Stimulated activated CD8-positive, alpha-beta memory T cell treated with anti-CD3 and anti-CD28 coated beads, Interleukin-15, amount 100 ng/mL, for 4 hours (primary cell): ENCODE measurements around the gene TRIM66.

Experiments used
- DNase-seq, 2 donors: peaks; one replicate each; pipeline ENCODE4 v3.0.0-alpha.2; 2020; ENCODE audit warnings: low read depth in 2 of 2

The TRIM66 gene

GRCh38 chr11:8658321-8659057 lies 24.0 kb downstream of the TRIM66 start:
- DNase-seq = no peak

DNA sequence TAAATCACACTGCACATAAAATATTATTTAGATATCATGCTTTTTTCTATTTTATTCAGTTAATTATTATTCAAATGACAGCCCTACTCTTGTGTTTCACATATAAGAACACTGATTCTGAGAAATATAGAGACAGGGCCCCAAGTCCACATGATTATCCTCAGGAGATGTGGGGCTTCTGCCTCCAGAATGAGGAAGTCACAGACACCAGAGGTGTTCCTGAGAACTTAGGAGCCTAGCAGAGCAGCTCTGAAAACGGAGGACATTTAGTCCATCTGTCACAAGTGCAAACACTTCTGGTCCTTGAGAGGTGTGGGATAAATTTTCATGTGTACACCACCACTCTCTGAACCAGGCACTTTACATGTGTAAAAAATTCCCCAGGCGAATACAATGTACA lies 26.2 kb downstream of the TRIM66 start:
- DNase-seq = no peak

GRCh38 chr11:8654503-8654902 lies 28.0 kb downstream of the TRIM66 start:
- no peak for DNase-seq

DNA sequence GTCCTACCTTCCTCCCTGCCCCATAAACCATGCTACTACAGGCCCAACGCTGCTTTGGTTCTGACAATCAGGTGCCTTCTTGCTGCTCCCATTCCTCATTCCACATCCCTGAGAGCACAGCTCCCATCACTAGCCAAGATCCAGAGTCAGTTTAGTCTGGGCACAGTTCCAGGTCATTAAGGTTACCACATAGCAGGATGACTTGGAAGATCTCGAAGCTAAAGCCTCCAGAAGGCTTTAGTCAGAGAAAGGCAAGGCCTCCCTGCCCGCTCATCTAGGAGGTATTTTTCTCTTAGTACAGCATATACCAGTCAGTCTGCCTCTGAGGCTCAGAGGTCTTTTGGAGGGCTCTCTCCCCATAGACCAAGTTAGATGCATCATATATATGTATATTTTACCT lies 30.3 kb downstream of the TRIM66 start:
- no peak for DNase-seq

DNA sequence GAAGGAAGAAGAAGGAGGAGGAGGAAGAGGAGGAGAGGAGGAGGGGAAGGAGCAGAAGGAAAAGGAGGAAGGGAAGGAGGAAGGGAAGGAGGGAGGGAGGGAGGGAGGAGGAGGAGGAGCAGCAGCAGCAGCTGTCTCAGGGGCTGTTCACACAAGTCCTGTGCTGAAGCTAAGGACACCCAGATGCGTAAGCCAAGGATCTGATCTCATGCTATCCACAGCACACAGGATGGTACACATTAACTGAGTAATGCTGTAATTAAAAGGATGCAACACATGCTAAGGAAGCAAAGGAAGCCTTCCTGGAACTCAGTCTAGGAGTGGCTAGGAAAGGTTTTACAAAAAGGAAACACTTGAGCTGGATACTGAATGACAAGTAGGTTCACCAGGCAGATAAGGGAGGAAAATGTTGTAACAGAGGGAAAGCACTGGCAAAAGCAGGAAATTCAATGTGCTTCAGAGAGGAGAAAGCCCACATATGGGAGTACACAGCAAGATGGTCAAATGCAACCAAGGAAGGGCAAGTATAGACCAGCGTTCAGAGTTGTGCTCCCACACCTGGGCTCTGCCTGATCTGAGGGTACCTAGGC lies 32.0 kb downstream of the TRIM66 start:
- DNase-seq = no peak

- DNase-seq = no peak
These were observed 33.1 kb downstream of the TRIM66 start for GRCh38 chr11:8649361-8649760.

- no peak for DNase-seq
These were observed 35.6 kb downstream of the TRIM66 start for GRCh38 chr11:8646873-8647272.

DNA sequence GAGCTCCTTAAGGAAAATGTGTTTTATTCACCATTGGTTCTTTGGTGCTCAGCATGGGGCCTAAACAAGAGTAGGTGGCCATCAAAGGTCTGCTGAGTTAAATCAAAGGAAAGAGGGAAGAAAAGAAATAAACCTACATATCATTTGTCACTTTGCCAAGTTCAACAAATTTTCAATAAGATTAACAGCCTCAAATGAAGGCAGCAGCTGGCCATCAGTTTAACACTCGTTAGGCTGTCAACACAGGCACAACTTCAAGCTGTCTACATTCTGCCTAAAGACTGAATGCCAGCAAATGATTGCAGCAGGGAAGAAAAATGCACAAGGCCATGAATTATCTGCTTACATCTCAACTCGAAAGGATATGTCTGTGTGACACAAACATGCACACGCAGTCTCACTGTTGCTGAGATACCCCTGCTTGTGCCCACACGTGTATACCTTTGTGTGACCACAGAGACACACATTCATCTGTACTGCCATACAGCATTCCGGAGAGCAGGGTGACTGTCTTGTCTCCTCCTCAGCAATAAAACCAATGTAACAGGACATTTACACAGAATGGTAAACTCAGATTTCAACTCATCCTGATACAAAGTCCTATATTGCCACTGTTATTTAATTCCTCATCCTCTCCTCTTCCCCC lies 40.1 kb downstream of the TRIM66 start:
- DNase-seq = no peak

GRCh38 chr11:8641332-8641731 lies 41.1 kb downstream of the TRIM66 start:
- DNase-seq = no peak

GRCh38 chr11:8640267-8640906 lies 42.1 kb downstream of the TRIM66 start:
- DNase-seq = no peak

DNA sequence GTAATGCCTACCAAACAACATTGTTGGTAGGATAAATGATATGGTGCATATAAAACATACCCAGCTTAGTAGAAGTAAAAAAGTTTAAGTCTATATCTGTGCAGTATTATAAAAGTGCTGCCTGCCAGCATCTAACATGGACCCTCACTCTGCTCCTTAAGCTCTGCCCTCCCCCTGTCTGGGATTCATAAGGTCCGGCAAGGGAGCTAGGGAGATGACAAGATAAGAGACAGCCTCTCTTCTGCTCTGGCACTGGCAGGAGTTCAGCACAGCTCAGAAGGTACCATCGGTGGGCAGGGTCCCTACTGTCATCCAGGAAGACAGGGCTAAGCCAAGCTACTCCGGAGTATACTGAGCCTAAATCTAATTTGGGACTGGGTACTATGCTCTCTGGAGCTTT lies 42.8 kb downstream of the TRIM66 start:
- DNase-seq = no peak

- DNase-seq = no peak
These were observed 44.2 kb downstream of the TRIM66 start for GRCh38 chr11:8638300-8638699.

DNA sequence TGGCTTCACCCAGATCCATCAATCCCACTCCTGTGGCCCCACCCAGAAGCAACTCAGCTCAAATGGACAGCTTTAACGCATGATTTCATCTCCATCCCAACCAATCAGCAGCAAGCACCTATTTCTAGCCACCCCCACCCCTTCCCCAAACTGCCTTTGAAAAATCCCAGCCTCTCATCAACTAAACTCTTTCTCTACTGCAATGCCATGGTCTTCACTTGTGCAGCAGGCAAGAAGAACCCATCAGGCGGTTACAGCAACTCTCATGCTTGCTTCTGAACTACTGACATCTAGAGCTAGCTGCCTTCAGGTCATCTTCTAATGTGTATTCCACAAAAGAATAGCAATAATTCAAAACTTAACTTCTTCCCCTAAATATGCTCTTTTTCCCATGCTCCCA lies 46.3 kb downstream of the TRIM66 start:
- no peak for DNase-seq

- no peak for DNase-seq
These were observed 48.0 kb downstream of the TRIM66 start for GRCh38 chr11:8634498-8634897.

DNA sequence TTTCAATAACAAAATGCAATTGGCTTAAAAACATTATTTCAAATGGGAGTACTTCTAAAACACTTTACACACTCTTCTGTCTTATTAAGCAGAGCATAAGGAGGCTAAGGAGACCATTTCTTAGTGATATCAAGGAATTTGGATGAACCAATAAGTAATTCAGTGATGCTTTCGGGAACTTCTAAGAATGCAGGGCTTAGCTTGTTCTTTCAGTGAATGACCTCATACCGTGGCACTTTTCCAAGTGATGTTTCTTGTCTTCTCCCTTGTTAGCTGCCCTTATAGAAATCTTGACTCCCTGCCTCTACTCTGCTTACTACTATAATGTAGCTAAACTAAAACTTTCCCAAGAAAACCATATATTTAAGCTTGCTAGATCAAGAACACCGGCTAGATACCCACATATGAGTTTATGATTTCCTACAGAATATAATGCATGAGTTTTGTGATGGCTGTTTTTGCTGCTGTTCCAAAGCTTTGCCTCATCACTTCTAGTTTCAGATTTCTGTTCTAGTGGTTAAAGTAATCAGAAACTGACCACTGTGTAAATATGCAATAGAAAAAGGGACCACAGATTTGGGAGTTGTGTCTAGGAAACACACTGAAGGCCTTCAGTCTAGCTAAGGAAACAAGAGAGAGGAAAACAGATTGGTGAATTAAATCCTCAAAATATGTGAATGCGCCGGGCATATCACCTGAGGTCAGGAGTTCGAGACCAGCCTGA lies 50.9 kb downstream of the TRIM66 start:
- no peak for DNase-seq

GRCh38 chr11:8624698-8625097 lies 57.8 kb downstream of the TRIM66 start:
- DNase-seq = no peak

DNA sequence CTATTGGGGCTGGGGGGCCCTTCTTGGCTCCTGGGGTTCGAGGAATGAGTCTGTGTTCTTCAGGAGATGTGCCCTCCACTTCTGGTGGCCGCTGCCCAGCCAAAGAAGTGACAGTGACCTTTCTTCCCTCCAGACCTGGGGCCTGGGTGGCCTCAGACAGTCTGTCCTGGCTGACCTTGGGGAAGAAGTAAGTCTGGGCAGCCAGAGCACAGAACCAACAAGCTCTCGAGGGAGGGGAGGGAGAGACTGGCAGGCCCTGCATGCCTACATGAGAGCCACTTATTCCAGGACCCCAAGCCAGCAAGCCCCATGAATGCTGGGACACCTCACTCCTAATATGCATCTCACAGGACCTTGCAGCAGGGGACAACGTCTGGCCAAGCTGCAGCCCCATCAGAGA lies 61.3 kb downstream of the TRIM66 start:
- DNase-seq = no peak

GRCh38 chr11:8617063-8617462 lies 65.4 kb downstream of the TRIM66 start:
- DNase-seq = no peak

GRCh38 chr11:8615291-8616032 lies 67.0 kb downstream of the TRIM66 start:
- no peak for DNase-seq

GRCh38 chr11:8614497-8614896 lies 68.0 kb downstream of the TRIM66 start:
- DNase-seq = no peak

DNA sequence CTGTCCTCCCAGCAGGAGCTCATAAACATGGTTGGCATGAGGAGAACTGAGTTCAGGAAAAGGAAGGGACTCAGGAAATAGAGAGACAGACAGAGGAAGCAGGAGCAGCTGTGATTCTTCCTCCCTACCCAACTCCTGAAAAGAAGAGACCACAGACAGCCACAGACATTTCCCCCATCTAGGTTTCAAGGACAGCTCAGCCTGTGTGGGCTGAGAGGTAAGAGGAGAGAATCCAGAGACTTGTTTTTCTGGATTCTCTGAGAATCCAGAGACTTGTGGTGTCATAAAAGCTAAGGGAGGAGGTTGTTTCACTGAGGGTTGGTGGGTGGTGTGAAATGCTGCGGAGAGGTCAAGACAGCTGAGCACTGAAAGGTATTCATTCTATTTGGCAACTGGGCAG lies 69.4 kb downstream of the TRIM66 start:
- DNase-seq = no peak
